ENCODE measurements around the gene MCF2L.

Gene MCF2L

DNA sequence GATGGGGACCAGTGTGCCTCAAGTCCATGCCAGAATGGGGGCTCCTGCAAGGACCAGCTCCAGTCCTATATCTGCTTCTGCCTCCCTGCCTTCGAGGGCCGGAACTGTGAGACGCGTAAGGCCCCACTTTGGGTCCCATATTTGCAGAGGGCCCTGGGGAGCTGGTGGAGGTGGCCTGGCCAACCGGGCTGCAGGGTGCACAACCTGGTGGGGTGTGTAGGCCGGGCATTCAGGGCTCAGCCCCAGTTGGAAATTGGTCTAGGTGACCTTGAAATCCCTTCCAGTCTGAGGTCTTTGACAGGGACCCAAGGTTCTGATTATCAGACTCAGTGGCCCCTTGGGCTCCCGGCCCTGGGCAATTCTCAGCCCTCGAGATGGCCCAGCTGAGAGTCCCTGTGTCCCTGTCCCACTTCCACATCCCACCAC, 144.8 kb downstream of the MCF2L start:
- no peak for DNase-seq (ENCODE audit: low spot score)

DNA sequence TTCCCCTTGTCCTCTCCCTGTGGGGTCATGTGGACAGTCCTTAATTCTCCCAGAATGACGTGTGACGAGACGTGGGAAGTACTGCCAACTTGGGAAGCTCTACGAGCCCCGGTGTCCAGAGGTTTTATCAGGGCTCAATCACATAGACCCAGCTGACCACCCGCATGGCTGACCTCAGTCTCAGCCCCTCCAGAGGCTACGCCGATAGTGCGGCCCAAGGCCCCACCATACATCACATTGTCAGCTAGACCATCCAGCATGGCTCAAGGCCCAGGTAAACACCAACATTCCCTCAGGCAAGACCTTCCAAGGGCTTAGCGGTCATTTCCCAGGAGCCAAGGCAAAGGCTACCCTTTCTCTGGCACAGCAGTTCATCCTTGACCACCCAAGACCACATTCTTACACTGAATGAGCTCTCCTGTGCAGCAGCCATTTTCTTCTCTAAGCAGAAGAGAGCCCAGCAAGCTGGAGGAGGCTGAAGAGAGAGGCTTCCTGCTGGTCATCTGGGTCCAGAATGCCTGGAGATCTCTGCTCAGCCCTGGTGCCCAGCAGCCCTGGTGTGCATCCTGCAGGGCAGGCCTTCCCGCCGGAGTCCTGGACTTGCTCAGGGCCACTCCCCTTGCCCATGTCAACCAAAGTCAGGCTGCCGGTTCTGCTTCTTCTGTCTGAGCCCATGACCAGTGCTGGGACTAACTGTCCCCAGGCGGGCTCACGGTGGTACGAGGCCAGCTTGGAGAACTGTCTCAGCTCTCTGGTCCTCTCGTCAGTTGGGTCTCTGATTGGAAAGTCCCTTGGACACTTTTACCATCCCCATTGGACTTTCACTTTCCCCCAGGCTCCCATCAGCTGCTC, 145.7 kb downstream of the MCF2L start:
- DNase-seq (ENCODE audit: low spot score) = no peak

DNA sequence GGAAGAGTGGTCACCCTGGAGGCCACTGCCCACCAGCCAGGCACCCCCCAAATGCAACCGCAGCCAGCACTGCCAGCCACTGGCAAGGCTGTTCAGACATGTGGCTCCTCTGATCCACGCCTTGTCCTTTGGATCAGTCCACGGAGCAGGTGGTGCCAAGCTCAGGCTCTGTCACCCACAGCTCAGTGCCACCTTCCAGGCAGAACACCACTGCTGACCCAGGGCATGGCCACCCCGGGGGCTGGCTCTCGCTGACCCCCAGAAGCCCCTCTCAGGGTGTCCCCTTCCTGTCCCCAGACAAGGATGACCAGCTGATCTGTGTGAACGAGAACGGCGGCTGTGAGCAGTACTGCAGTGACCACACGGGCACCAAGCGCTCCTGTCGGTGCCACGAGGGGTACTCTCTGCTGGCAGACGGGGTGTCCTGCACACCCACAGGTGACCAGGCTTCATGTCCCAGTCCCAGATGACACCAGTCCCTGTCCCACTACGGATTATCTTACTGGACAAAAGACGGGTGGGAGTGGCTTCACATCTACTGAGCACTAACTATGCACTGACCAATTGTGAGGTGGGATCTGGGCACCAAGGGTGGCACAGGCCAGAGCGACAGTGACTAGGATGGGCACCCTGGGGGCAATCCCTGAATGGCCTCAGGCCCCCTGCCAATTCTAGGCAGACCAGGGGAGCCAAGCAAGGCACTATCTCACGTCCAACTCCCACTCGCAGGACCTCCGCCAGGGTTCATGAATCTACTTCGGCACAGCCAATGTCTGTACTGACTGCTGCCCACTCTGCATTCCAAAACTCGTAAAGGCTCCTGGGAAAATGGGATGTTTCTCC, 146.6 kb downstream of the MCF2L start:
- DNase-seq (ENCODE audit: low spot score) = no peak

GRCh38 chr13:113116206-113116800, 147.3 kb downstream of the MCF2L start:
- DNase-seq (ENCODE audit: low spot score) = no peak

- no peak for DNase-seq (ENCODE audit: low spot score)
Observed at GRCh38 chr13:113116871-113117271, 147.9 kb downstream of the MCF2L start.

DNA sequence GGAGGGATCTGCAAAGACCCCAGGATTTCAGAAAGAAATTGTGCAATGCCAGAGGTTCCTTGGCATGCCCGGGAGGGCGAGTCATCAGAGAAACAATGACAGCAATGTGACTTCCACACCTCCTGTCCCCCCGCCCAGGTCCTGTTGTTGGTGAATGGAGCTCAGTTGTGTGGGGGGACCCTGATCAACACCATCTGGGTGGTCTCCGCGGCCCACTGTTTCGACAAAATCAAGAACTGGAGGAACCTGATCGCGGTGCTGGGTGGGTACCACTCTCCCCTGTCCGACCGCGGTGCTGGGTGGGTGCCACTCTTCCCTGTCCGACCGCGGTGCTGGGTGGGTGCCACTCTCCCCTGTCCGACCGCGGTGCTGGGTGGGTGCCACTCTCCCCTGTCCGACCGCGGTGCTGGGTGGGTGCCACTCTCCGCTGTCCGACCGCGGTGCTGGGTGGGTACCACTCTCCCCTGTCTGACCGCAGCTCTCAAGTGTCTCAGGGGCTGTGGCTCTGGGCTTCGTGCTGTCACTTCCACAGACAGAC, 148.4 kb downstream of the MCF2L start:
- DNase-seq (ENCODE audit: low spot score) = no peak

GRCh38 chr13:113117911-113118260, 148.9 kb downstream of the MCF2L start:
- DNase-seq (ENCODE audit: low spot score) = no peak

DNA sequence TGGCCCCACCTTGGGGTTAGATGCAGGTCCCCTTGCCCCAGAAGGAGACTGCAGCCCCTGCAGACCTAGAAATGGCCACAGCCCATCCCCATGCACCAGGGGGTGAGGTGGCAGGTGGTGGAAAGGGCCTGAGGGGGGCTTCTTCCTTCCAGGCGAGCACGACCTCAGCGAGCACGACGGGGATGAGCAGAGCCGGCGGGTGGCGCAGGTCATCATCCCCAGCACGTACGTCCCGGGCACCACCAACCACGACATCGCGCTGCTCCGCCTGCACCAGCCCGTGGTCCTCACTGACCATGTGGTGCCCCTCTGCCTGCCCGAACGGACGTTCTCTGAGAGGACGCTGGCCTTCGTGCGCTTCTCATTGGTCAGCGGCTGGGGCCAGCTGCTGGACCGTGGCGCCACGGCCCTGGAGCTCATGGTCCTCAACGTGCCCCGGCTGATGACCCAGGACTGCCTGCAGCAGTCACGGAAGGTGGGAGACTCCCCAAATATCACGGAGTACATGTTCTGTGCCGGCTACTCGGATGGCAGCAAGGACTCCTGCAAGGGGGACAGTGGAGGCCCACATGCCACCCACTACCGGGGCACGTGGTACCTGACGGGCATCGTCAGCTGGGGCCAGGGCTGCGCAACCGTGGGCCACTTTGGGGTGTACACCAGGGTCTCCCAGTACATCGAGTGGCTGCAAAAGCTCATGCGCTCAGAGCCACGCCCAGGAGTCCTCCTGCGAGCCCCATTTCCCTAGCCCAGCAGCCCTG, 149.4 kb downstream of the MCF2L start:
- no peak for DNase-seq (ENCODE audit: low spot score)

- DNase-seq (ENCODE audit: low spot score) = no peak
Observed at GRCh38 chr13:113119166-113119821, 150.3 kb downstream of the MCF2L start.

DNA sequence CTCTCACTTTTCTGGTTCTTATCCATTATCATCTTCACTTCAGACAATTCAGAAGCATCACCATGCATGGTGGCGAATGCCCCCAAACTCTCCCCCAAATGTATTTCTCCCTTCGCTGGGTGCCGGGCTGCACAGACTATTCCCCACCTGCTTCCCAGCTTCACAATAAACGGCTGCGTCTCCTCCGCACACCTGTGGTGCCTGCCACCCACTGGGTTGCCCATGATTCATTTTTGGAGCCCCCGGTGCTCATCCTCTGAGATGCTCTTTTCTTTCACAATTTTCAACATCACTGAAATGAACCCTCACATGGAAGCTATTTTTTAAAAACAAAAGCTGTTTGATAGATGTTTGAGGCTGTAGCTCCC, 150.8 kb downstream of the MCF2L start:
- no peak for DNase-seq (ENCODE audit: low spot score)

GRCh38 chr13:113120300-113121182, 151.5 kb downstream of the MCF2L start:
- no peak for DNase-seq (ENCODE audit: low spot score)

GRCh38 chr13:113121183-113121927, 152.3 kb downstream of the MCF2L start:
- DNase-seq (ENCODE audit: low spot score) = no peak

DNA sequence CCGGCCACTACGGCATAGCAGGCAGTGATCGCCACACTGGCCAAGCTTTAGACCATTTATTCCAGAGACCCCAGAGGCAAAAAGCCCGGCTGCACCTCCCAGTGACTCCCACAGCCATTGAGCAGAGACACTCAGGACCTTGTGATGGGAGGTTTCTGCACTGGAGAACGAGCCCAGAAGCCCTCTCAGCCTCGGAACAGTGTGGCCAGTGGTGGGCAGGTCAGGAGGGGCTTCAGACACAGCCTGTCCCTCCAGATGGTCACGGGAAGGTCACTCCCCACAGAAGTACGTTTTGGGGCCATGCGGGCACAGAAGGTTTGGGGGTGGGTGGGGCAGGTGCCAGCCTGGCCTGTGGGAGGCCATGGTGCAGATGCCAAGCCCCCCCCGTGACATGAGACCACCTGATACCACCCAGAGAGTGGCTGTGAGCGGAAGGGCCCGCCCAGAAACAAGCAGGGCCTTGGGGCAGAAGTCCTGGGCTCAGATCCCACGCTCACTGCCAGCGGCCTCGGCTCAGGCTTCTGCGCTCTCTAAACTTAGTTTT, 153.0 kb downstream of the MCF2L start:
- no peak for DNase-seq (ENCODE audit: low spot score)

DNA sequence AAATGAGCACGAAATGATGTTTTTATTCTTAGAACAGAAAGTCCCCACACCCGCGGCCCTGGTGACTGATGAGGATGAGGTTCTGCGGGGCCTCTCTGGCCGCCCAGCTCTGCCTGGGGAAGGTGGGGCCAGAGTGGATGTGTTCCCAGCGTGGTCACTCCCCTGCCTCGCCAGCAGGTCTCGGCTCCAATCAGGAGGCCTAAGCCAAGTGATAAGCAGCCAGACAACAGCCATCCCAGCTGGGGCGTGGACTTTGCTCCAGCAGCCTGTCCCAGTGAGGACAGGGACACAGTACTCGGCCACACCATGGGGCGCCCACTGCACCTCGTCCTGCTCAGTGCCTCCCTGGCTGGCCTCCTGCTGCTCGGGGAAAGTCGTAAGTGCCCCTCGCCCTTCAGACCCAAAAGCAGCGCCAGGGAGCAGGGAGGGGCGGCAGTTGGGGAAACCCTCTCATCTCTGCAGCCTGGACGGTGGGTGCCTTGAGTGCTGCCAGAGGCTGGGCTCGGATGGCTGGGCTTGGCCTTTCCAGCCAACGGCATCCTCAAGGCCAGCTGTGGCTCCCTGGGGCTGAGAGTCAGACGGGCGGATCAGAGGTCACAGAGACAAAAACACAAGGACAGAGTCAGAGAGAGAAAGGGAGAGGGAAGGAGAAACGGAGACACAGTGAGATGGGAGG, 153.7 kb downstream of the MCF2L start, which contains the start of gene F10:
F10 (plus strand) TSS at position 250 of the 676 bp plus-strand sequence; CDS start at position 307, 57 bp downstream.
- no peak for DNase-seq (ENCODE audit: low spot score)

- no peak for DNase-seq (ENCODE audit: low spot score)
Observed at GRCh38 chr13:113123226-113124201, 154.5 kb downstream of the MCF2L start.

DNA sequence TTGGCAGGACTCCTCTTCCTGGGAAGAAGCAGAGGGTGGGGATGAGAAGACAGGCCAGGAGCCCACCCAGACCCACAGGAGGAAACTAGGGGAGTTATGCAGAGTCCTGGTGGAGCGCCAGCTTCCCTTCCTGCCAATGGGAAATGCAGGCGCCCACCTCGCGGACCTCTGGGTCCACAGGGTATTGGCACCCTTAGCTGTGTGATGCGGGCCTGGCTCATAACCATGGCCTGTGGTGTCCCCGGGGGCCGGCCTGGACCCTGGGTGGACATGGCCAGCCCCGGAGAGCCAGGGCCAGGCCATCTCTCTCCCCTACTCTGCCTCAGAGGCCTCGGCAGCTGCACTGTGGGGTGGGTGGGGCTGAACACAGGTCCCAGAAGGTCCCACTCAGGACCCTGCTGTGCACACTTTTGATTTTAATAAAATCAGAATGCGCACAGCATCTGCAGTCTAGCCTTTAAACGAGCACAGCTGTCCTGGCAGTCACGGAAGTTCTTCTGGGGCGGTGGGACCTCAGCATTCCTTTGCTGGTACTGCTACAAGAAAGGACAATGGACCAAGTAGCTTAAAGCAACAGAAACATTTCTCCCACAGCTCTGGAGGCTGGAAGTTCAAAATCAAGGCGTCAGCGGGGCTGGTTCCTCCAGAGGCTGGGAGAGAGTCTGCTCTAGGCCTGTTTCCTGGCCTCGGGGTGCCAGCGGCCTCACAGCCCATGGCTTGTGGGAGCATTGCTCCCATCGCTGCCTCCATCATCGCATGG, 155.4 kb downstream of the MCF2L start:
- no peak for DNase-seq (ENCODE audit: low spot score)

Data from kidney capillary endothelial cell (primary cell).